Activated T-cell treated with anti-CD3 and anti-CD28 coated beads for 24 hours (primary cell): Measurements from ENCODE around the gene VTA1.
A peak's percentile ranks its signal among the peaks of the same experiment; 100 is the strongest.
"Not testable (repeated sequence)": the region's sequence is repeated elsewhere in the genome, so short reads cannot be mapped to it uniquely, and the experiment has no call there.

Source experiments
- DNase-seq: peaks from one replicate; pipeline ENCODE4 v3.0.0-alpha.2; 2020; ENCODE audit warnings: low read depth

Gene VTA1, protein sequence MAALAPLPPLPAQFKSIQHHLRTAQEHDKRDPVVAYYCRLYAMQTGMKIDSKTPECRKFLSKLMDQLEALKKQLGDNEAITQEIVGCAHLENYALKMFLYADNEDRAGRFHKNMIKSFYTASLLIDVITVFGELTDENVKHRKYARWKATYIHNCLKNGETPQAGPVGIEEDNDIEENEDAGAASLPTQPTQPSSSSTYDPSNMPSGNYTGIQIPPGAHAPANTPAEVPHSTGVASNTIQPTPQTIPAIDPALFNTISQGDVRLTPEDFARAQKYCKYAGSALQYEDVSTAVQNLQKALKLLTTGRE

DNA sequence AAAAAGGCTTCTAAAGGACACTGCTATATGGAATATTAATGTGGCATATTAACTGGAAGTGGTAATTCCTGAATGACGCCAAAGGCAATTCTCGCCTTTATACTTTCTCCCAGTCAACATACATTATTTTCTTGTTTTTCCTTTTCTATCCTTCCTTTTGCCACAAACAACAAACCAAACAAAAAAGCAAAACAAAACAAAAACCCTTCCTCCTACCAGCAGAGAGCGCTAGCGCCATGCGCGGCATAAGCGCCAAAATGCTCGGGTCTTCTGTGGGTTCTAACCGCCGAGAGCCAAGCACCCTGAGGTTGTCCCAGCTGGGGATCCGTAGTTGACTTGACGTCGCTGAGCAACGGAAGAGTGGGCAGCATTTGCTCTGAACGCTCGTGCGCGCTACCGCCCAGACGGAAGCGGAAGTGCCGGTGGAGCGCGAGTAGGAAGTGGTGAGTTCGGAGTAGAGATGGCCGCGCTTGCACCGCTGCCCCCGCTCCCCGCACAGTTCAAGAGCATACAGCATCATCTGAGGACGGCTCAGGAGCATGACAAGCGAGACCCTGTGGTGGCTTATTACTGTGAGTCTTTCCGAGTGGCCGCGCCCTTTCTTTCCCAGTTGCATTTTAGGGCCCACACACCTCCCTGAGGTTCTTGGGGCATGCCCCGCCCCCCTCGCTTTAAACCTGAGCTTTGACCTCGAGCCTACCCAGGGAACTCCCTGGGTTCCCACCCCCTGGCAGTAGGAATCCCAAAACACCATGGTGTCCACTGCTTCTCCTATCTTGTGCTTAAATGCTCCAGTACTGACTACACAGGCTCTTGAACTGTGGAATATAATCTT lies at the start of gene VTA1, which contains the start of gene NMBR:
Gene VTA1, plus strand, starts transcription at position 436 of the 835 bp plus-strand sequence. Its CDS starts 25 bp downstream, at position 461.
Gene NMBR, minus strand, starts transcription at position 295 of the 835 bp plus-strand sequence. CDS start 58,464 bp downstream, outside the sequence.
- DNase-seq: peak; percentile 96

DNA sequence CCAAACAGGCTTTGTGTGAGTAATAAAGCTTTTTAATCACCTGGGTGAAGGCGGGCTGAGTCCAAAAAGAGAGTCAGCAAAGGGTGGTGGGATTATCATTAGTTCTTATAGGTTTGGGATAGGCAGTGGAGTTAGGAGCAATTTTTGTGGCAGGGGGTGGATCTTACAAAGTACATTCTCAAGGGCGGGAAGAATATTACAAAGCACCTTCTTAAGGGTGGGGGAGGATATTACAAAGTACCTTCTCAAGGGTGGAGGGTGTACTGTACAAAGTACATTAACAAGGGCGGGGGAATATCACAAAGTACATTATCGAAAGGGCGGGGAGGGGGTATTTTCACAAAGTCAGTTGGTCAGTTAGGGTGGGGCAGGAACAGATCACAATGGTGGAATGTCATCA lies 42.2 kb upstream of the VTA1 start:
- not testable (repeated sequence) for DNase-seq

DNA sequence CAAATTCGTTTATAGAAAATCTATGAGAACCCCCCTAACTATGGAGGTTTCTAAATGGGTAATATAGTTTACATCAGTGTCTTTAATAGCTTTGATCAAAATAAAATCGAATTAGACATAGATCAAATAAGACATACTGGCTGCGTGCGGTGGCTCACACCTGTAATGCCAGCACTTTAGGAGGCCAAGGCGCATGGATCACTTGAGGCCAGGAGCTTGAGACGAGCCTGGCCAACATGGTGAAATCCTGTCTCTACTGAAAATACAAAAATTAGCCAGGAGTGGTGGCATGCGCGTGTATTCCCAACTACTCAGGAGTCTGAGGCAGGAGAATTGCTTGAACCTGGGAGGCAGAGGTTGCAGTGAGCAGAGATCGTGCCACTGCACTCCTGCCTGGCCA lies 36.2 kb upstream of the VTA1 start:
- not testable (repeated sequence) for DNase-seq

DNA sequence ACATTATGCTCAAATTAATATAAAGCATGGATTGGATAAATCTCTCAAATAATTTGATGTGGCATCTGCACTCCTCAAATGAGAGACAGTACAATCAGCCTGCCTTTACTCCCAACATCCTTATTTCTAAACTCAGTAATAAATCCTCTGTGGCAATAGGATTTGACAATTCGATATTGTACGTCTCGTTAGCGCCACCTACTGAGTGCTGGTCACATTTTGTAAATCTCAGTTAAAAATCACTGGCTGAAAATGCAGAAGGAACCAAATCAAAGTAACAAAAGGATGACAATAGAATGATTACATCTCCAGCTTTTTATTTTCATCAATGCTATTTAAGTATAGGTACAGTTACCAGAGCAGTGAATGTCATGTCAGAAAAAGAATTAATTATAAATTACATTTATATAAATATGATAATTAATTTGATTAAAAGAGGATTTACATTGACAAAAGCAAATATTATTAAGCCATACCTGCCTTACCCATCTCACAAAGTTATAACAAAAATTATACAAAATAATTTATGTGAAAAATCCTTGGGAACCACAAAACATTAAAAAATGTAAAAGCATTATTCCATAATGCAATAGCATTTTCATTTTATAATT lies 34.5 kb upstream of the VTA1 start:
- peak; percentile 60 for DNase-seq

DNA sequence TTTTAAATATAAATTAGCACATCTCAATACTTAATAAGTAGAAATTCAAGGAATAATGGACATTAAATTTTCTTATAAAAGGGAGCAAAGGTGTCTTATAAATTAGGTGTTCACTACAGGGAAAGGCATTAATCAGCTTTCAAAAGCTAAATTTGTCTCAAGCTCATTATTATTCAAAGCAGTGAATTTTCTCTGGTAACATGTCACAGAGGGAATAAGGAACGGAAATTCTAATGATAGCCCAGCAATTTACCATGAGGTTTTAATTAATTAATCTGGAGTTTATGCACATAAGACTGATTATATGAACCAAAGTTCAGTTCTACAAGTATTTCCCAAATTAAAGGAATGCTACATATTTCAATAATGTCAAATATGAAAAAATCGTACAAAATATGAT lies 29.7 kb upstream of the VTA1 start:
- no peak for DNase-seq

DNA sequence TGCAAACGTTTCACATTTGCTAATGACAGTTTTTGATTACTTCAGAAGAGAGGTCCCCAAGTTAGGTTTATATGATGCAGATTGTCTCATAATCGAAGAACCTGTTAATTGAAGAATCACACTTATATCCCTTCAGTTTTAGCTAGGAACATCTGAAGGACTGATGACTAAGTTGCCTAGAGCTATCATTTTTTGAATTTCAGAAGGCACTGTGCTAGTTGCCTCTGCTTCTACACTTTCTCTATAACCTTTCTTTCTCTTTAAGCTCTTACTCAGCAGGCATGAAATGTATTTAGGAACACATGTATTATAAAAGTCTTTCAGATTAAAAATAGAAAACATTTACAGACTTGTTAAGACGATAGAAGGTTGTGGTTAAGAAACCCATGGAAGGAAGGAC lies 28.7 kb upstream of the VTA1 start:
- no peak for DNase-seq

DNA sequence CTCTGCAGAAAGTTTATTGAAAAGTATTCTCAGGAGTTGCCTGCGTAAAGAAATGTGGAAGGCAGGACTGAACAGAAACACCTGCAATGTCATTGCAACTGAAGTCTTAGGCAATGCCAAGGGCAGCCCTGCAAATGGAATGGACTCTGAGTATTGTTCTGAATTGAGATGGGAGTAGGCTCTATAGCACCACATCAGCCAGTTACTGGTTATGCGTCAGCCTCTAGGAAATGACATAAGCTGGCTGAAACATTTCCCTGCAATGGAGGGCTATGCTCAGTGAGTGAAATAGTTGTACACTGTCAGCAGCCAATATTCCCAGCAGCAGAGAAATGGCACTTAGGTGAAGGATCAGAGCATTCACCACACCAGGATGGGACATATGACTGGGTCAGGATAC lies 28.1 kb upstream of the VTA1 start:
- DNase-seq: no peak

DNA sequence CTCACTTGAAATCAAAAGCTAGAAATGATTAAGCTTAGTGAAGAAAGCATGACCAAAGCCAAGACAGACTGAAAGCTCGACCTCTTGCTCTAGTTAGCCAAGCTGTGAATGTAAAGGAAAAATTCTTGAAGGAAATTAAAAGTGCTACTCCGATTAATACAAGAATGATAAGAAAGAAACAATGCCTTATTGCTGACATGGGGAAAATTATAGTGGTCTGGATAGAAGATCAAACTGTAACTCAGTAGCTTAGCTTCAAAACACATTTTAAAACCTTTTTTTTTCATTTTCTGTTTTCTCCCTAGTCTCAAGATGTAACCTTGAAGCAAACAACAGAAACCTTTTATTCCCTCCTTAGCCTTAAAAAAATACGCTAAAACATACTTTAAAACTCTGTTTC lies 25.7 kb upstream of the VTA1 start:
- no peak for DNase-seq

DNA sequence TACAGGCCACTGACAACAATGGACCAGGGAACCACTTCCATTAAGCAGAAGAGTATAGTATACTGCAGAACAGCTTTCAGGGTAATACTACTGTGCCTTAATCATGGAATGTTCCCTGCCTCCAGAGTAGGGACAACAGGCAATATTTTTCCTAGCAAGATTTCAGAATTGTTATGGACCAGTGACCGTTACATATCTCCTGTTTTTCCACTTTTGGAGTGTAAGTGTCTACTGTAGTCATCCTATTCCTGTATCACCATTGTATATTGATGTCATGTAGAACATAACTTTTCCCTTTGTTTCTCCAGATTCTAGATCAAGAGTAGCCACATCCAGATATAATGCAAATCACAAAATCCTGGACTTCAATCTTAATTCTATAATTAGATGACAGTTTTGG lies 16.2 kb upstream of the VTA1 start:
- no peak for DNase-seq

DNA sequence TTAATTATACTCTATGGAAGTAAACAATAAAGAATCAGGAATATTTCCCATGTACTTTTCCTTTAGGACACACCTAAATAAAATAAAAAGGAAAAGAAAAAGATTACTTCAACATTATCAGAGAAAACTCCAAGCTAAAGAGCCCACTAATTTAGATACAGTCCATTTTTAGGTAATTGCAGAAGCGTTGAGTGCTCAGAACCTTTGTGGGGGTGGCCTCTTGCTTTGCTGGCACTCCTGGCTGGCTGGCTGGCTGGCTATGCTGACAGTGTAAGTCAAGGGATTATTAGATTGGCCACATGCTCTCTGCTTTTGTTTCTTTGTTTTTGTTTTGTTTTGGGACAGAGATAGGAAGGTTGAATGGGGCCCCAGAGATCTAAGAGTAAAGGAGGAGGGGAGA lies 14.4 kb upstream of the VTA1 start, which contains the start of gene GJE1:
Gene GJE1, plus strand, starts transcription at position 301 of the 400 bp plus-strand sequence. CDS start 234 bp downstream, outside the sequence.
- no peak for DNase-seq

DNA sequence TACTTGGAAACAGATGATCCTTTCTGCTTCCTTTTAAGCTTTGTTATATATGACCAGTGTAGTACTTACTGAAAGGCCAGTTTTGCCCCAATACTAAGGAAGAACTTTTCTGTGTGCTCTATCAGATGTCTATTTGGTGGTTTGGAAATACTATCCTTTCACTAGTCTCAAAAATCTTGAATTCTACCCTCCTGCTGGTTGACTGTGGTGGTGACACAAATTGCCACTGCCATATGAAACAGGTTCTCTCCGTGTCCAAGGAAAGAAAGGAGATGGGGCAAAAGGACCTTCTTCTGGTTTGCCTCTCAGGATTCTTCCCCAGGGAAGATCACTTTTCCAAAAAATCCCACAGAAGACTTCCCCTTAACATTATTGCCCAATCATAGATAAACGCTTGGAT lies 8.2 kb upstream of the VTA1 start:
- no peak for DNase-seq

DNA sequence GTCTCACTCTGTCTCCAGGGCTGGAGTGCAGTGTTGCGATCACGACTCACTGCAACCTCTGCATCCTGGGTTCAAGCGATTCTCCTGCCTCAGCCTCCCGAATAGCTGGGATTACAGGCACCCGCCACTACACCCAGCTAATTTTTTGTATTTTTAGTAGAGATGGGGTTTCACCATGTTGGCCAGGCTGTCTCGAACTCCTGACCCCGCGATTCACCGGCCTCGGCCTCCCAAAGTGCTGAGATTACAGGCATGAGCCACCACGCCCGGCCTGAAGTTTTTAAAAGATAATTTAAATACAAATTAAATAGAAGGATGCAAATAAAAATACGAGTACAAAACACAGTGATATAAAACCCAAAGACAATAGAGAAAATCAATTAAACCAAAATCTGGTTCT lies 5.5 kb upstream of the VTA1 start:
- not testable (repeated sequence) for DNase-seq

DNA sequence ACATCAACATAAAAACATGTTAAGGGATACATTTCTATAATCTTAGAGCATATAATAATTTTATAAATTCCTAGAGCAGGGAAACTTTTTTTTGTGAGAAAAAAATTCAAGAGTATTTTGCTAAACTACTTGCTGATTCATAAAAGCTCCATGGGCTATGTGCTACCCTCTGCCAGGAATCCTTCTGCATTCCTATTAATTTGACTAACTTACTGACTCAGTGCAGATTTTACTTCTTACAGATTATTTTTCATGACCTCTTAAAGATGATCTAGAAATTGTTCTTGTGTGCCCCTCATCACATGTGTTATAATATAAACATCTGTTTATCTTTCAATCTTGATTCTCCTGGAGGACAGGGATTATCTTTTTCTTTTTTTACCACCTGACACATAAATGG lies 5.7 kb downstream of the VTA1 start:
- DNase-seq: no peak

DNA sequence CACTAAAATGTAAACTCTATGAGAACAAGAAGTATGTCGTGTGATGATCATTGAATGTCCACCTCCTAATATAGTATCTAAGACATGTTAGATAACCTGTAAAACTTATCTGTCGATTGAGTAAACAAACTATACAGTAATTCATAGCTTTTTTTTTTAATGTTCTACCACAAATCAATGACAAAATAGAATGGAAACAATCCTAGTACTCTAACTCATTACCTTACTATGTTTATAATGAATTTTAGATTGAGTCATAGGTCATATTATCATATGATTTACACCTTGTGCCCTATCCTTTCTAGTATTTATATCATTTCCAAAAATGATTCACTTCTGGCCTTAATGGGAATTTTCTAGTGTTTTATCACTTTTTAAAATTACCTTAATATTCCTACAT lies 6.1 kb downstream of the VTA1 start:
- no peak for DNase-seq

DNA sequence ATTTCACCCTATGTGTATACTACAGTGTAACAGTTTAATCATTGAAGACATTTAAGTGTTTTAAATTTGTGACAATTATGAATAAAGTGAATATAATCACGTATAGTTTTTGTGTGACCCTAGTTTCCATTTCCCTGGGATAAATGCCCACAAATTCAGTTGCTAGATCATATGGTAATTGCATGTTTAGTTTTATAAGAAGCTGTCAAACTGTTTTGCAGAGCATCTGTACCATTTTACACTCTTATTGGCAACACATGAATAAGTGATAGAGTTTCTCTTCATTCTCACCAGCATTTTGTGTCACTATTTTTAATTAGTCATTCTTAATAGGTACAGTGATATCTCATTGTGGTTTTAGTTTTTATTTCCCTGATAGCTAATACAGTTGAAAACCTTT lies 7.3 kb downstream of the VTA1 start:
- no peak for DNase-seq

DNA sequence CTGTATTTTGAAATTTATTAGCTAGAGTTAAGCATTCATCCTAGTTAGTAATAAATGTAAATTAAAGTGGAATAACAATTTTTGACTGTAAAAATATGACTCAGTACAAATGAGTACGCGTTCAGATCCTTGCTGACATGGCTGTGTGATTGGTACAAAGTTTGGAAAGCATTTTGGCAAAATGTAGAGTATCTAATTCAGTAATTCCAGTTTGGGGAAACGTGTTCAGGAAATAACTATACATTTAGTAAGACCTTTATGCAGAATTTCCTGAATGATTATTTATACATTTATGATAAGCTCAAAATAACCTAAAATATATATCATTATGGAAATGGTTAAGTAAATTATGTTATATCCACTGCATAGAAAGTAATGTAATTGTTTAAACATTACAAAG lies 8.0 kb downstream of the VTA1 start:
- DNase-seq: no peak

DNA sequence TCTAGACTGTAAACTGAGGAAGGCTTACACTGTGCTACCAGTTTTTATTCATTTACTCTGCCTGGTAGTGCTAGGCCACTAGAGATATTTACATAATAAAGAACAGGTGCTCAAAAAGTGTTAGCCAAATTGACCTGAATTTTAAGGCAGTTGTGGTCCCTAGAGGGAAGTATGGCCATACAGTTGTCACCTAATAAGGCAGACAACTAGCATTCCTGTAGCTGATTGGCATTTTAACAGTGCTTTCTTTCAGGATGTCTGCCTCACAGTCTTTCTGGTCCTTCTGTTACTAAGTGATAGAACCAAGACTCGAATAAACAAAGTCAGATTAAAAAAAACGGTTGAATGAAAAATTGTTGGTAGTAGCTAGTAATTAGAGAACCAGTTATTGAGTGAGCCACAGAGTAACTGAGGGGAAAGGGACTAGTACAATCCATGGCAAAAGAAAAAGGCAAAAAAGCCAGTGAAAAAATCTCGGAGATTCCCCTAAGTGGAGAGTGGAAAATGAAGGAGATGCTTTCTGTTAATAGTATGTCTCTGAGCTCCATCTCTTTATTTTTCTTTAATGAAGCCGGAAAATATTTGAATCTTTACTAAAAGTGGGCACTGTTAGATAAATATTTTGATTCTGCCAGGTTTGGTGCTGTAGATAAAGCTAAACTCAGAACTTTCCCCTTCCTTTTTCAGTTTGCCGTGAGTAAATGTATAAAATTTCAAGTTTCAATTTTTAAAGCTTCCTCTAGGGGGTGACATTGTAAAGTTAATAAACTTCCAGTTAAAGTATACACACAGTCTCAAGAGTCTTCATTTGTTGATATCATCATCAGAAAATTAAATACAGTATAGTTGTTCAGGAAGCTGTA lies 9.1 kb downstream of the VTA1 start:
- DNase-seq: no peak

DNA sequence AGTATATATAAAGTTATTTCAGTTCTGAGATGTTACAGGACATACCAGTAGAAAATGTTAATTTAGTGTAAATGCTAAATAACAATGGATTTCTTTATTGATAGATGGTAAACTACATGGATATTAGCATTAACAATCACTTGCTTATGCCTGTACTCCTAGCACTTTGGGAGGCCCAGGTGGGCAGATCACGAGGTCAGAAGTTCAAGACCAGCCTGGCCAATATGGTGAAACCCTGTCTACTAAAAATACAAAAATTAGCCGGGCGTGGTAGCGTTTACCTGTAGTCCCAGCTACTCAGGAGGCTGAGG lies 9.7 kb downstream of the VTA1 start:
- DNase-seq: not testable (repeated sequence)

DNA sequence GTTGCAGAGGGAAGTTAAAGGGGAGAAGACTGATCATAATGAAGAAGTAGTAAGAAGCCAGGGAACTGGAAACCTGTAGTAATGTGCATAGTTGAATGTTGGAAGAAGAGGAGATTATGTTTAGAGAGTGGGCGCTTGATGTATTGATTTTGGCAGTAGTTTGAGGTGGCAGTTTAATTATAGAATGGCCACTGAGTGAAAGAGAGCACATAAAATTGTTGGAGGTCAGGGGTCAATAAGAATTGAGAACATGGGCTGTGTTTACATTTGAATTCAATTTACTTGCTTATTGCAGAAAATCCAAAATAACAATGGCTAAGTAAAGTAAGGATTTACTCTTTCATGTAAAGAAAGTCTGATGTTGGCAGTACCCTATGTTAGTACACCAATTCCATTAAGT lies 15.7 kb downstream of the VTA1 start:
- no peak for DNase-seq

DNA sequence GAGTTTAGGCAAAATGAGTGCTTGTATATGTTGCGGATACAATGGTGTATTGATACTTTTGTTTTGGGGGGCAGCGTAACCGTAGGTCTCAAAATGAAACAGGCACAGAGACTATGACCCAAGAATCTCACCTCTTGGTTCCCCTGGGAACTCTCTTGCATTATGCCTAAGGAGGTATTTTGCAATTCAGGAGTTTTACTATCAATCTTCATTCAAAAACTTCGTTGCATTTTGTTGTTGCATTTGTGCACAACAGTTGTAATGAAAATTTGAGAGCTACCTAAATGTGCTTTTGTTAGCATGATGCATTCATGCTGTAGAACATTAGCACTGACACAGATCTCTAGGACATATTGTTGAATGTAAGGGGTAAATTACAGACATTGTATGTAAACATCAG lies 18.2 kb downstream of the VTA1 start:
- no peak for DNase-seq

DNA sequence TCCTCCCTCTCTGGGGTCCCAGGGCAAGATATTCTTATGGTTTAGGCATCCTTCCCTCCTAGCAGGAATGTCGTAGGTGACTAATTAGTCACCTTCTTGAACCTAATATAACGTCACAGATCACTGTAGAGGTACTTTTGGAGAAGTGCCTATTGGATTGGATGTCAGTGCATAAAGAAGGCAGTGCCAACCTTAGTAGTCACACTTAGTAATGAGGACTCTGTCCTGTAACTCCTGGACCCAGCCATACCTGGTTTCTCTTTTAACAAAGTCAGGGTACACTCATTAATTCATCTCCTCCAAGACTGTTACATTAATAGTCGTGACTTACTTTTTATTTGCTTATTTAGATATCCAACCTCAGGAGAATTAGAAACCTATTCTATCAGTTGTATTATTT lies 20.0 kb downstream of the VTA1 start:
- no peak for DNase-seq

DNA sequence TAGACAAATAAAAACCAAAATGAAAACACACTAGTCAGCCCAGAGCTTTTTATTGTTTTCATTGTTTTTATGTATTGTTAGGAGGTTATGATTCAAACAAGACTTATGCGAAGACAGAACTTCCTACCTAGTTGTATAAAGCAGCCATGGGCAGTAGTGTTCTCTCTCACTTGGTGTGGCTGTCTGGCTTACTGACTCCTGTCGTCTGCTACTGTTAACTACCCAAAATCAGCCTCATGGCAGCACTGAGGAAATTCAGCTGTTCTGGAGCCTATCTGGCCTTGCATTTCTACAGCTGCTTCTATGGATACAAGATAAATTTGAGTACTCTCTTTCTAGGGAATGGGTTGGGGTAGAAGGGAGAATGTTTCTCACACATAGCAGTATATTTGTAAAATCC lies 20.4 kb downstream of the VTA1 start:
- no peak for DNase-seq
